ENCODE measurements around the gene IDS. TPM values are rescaled to one million over a fixed set of nuclear protein-coding genes. Genes with fewer than 3 reads are reported as not detected.
"Not testable (repeated sequence)": the region's sequence is repeated elsewhere in the genome, so short reads cannot be mapped to it uniquely, and the experiment has no call there.

The IDS gene
- total RNA-seq, 1 donor from 2014 or later = 63.8 TPM

- DNase-seq (ENCODE audit: low spot score) = no peak
These were observed 22.6 kb upstream of the IDS start for GRCh38 chrX:149527705-149528104.

GRCh38 chrX:149526318-149527033 is 21.4 kb upstream of the IDS start:
- DNase-seq (ENCODE audit: low spot score) = not testable (repeated sequence)

- not testable (repeated sequence) for DNase-seq (ENCODE audit: low spot score)
These were observed 20.8 kb upstream of the IDS start for GRCh38 chrX:149525903-149526302.

- not testable (repeated sequence) for DNase-seq (ENCODE audit: low spot score)
These were observed 20.3 kb upstream of the IDS start for GRCh38 chrX:149525389-149525788.

- no peak for DNase-seq (ENCODE audit: low spot score)
These were observed 17.8 kb upstream of the IDS start for GRCh38 chrX:149522916-149523315.

- DNase-seq (ENCODE audit: low spot score) = no peak
These were observed 16.3 kb upstream of the IDS start for GRCh38 chrX:149521438-149521837.

- DNase-seq (ENCODE audit: low spot score) = not testable (repeated sequence)
These were observed 15.7 kb upstream of the IDS start for GRCh38 chrX:149520636-149521277.

- DNase-seq (ENCODE audit: low spot score) = no peak
These were observed 13.1 kb upstream of the IDS start for GRCh38 chrX:149518236-149518635.

- DNase-seq (ENCODE audit: low spot score) = no peak
These were observed 12.2 kb upstream of the IDS start for GRCh38 chrX:149517308-149517707.

GRCh38 chrX:149516604-149517003 is 11.5 kb upstream of the IDS start:
- DNase-seq (ENCODE audit: low spot score) = no peak

GRCh38 chrX:149515954-149516602 is 11.0 kb upstream of the IDS start:
- DNase-seq (ENCODE audit: low spot score) = no peak

- DNase-seq (ENCODE audit: low spot score) = no peak
These were observed 8.8 kb upstream of the IDS start for GRCh38 chrX:149513825-149514428.

GRCh38 chrX:149512225-149512885 is 7.2 kb upstream of the IDS start:
- no peak for DNase-seq (ENCODE audit: low spot score)

- DNase-seq (ENCODE audit: low spot score) = no peak
These were observed 6.0 kb upstream of the IDS start for GRCh38 chrX:149511081-149511480.

- no peak for DNase-seq (ENCODE audit: low spot score)
These were observed 5.3 kb upstream of the IDS start for GRCh38 chrX:149510386-149510785.

GRCh38 chrX:149508467-149508866 is 3.4 kb upstream of the IDS start:
- DNase-seq (ENCODE audit: low spot score) = no peak

- no peak for DNase-seq (ENCODE audit: low spot score)
These were observed 1.2 kb upstream of the IDS start for GRCh38 chrX:149506349-149506748.

- no peak for DNase-seq (ENCODE audit: low spot score)
These were observed 565 bp upstream of the IDS start for GRCh38 chrX:149505671-149506070.

GRCh38 chrX:149504226-149504914 is 736 bp downstream of the IDS start:
- DNase-seq (ENCODE audit: low spot score) = no peak

GRCh38 chrX:149503446-149503845 is 1.7 kb downstream of the IDS start:
- not testable (repeated sequence) for DNase-seq (ENCODE audit: low spot score)

- not testable (repeated sequence) for DNase-seq (ENCODE audit: low spot score)
These were observed 2.2 kb downstream of the IDS start for GRCh38 chrX:149502923-149503322.
